SH-SY5Y (cell line): Measurements from ENCODE around the gene UBR1.

Experiments
- GATA2 ChIP-seq: IDR thresholded peaks from 2 replicates; pipeline ENCODE4 v1.6.1; 2011; ENCODE audit warnings: mild to moderate bottlenecking, low read depth, low read length
- GATA3 ChIP-seq: IDR thresholded peaks from 2 replicates; pipeline ENCODE4 v1.6.1; 2011; ENCODE audit warnings: low read depth, mild to moderate bottlenecking, low read length, moderate library complexity

UBR1 gene

DNA sequence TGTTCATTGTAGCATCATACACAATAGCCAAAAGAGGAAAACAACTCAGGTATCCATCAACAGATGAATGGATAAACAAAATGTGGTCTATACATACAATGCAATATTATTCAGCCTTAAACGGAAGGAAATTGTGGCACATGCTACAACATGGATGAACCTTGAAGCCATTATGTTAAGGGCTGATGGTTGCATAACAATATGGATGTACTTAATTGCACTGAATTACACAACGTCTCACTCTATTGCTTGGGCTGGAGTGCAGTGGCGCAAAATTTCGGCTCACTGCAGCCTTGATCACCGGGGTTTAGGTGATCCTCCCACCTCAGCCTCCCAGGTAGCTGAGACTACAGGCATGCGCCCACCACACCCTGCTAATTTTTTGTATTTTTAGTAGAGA lies 20.5 kb upstream of the UBR1 start:
- no peak for TF ChIP-seq GATA2
- no peak for TF ChIP-seq GATA3

DNA sequence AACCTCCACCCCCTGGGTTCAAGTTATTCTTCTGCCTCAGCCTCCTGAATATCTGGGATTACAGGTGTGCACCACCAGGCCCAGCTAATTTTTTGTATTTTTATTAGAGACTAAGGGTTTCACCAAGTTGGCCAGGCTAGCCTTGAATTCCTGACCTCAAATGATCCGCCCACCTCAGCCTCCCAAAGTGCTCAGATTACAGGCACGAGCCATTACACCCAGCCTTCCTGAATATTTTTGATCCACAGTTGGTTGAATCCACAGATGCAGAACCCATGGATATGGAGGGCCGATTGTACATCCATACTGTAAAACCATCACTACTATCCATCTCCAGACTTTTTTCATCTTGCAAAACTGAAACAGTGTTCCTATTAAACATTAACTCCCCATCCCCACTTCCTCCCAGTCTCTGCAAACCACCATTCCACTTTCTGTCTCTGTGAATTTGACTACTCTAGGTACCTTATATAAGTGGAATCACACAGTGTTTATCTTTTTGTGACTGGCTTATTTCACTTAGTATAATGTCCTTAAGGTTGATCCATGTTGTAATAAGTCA lies 19.3 kb upstream of the UBR1 start:
- no peak for TF ChIP-seq GATA3

GRCh38 chr15:43121863-43122262 lies 16.0 kb upstream of the UBR1 start:
- TF ChIP-seq GATA3: no peak
- no peak for TF ChIP-seq GATA2

DNA sequence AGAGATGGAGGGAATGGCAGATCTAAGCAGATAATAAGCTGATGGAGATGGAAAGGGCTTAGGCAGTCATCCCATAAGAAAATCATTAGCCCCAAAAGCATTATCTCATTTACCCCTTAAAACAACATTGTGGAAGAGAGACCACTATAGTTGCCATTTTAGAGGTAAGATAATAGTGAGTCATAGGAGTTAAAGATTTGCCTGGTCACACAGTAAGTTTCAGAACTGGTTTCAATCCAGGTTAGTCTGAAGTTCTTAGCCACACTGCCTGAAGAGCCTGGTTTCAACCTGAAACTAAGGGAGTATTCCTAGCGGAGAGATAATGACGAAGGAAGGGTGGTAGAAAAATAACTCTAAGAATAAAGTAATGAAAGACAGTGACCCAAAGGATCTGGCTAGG lies 13.0 kb upstream of the UBR1 start:
- no peak for TF ChIP-seq GATA2
- no peak for TF ChIP-seq GATA3

DNA sequence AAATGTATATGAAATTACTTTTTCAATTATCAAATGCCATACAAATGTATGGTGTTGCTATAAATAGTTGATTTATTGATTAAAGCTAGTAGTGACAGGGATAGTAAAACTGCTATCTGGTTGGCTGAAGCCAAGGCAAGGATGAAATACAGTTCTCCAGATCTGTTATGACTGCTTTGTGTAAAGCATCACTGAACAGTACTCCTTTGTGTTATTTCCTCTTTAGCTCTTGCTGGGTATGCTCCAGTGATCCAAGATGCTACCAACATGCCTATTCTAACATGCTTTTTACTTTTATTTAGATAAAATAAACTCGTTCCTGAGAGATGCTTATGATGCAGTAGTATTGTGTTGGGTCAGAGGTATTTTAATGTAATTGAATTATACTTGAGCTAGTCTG lies 12.4 kb upstream of the UBR1 start:
- no peak for TF ChIP-seq GATA2
- no peak for TF ChIP-seq GATA3

DNA sequence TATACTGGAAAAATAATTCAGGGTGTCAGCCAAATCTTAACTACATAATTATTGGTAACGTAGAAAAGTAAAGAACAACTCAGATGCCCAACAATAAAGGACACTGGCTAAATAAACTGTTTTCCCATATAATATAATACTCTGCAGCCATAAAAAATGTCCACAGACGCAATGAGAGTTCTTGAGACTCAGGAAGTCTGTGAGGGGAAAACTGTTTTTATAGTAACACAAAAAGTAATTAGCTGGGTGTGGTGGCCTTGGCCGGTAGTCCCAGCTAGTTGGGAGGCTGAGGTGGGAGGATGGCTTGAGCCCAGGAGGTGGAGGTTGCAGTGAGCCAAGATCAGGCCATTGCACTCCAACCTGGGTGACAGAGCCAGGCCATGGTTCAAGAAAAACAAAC lies 5.5 kb upstream of the UBR1 start:
- no peak for TF ChIP-seq GATA3
- TF ChIP-seq GATA2: no peak

- TF ChIP-seq GATA3 (no peak), GATA2 (no peak)
Observed at GRCh38 chr15:43107751-43108150, 1.9 kb upstream of the UBR1 start.

GRCh38 chr15:43106486-43106829 lies 620 bp upstream of the UBR1 start:
- TF ChIP-seq GATA2 (no peak), GATA3 (no peak)

DNA sequence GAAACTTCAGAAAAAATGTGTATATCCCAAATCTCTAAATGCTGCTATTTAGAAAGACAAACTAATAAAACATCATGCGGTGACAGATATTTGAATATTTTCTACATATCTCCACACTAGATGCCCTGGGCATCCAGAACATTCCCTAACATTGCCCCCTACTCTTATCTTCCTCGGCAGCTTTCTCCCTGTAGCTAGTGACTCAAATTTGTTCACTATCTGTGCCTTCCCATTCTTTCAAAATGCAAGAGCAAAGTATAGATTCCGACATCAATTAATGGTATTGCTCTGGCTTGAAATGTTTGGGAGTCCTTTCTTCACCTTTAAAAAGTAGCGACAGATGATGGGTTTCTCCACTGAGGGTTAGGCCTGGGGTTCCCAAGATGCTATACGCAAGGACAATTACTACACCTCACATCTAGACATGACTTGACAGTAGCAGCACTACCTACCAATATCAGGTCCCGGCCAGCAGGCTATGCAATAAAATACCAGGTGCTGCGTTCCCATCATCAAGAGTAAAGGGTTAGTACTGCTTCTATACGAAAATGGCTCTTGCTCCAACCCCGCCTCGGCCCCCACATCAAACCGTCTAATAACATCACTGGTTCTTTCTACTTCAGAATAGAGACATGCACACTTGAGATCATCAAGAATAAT lies 631 bp downstream of the UBR1 start:
- no peak for TF ChIP-seq GATA2
- TF ChIP-seq GATA3: no peak

GRCh38 chr15:43104426-43104825 lies 1.4 kb downstream of the UBR1 start:
- TF ChIP-seq GATA3: no peak
- TF ChIP-seq GATA2: no peak

GRCh38 chr15:43103907-43104306 lies 1.9 kb downstream of the UBR1 start:
- TF ChIP-seq GATA2: no peak
- no peak for TF ChIP-seq GATA3

- TF ChIP-seq GATA3: no peak
- no peak for TF ChIP-seq GATA2
Observed at GRCh38 chr15:43102187-43102586, 3.7 kb downstream of the UBR1 start.

GRCh38 chr15:43100971-43101370 lies 4.9 kb downstream of the UBR1 start:
- TF ChIP-seq GATA3: no peak
- no peak for TF ChIP-seq GATA2

DNA sequence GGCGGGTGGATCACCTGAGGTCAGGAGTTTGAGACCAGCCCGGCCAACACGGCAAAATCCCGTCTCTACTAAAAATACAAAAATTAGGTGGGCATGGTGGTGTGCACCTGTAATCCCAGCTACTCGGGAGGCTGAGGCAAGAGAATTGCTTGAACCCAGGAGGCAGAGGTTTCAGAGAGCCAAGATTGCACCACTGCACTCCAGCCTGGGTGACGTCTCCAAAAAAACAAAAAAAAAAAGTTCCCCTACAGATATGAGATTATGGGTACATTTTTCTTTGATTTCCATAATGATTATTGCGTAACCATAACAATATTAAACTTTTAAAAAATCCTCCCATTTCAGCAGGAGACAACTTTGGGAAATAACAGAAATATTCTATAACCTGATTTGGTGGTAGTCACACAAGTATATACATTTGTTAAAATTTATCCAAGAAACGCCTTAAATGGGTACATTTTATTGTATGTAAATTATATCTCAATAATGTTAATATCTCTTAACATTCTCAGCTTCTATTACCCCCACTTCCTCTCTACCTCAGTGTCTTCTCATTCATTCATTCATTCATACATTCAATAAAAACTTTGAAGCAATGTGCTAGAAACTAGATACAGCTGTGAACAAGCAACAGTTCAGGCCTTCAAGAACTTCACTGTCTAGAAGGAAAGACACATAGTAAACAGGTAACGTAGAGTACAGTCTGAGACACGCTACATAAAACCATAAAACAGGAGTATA lies 6.6 kb downstream of the UBR1 start:
- no peak for TF ChIP-seq GATA2
- TF ChIP-seq GATA3: no peak

- no peak for TF ChIP-seq GATA2
- no peak for TF ChIP-seq GATA3
Observed at GRCh38 chr15:43096411-43096810, 9.4 kb downstream of the UBR1 start.
